NCI-H2107 (cell line): ENCODE data around the gene XCL1.
"Not testable (repeated sequence)": the region's sequence is repeated elsewhere in the genome, so short reads cannot be mapped to it uniquely, and the experiment has no call there.

Experiments used
- DNase-seq: peaks from one replicate; lab custom pipeline; 2025; lab: John Stamatoyannopoulos, UW

The XCL1 gene, protein sequence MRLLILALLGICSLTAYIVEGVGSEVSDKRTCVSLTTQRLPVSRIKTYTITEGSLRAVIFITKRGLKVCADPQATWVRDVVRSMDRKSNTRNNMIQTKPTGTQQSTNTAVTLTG

DNA sequence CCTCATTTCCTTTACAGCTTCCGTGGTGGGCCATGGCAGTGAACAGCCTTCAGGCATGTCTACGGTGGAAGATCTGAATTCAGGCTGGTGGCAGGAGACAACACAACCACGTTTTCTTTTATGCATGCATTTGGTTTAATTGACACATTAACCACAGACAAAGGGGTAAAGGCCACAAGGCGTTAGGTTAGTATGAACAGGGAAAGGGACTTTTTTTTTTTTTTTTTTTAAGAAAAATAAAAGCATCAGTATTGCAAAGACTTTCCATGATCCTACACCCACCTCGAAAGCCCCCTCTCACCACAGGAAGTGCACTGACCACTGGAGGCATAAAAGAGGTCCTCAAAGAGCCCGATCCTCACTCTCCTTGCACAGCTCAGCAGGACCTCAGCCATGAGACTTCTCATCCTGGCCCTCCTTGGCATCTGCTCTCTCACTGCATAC is at the start of gene XCL1:
XCL1 (plus strand) TSS at position 361 of the 444 bp plus-strand sequence; CDS start at position 394, 33 bp downstream.
- not testable (repeated sequence) for DNase-seq

DNA sequence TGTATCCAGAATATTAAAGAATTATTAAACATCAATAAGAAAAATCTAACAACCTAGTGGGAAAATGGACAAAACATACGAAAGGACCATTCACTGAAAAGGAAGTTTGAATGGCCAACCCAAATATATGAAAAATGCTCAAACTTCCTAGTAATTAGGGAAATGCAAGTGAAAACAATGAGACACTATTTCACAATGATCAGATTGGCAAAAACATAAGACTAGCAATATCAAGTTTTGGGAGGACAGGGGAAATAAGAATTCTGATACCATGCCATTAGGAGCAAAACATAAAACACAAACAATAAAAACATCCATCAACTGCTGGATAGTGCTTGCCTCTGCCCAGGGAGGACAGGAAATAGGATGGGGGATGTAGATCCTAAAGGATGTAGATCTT is 46.9 kb upstream of the XCL1 start:
- DNase-seq, result no peak

GRCh38 chr1:168531615-168532345 is 44.6 kb upstream of the XCL1 start:
- no peak for DNase-seq

DNA sequence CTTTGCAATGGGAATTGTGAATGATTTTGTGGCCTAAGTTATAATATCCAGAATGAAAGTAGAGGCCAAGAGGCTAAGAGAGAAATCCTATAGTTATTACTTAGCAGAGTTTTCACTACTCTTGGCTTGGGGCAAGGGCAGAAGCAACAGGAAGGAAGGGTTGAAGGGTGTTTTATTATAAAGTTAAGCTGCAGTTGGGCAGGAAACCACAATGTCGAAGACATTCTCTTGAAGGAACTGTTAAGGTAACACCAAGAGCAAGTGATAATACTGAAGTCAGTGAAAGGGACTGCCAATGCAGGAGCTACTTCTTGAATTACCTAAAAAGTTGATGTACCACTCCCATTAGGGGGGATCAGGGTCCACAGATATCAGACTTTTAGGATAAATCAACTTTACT is 40.9 kb upstream of the XCL1 start:
- no peak for DNase-seq

GRCh38 chr1:168540798-168541197 is 35.6 kb upstream of the XCL1 start:
- not testable (repeated sequence) for DNase-seq

GRCh38 chr1:168542978-168543377 is 33.4 kb upstream of the XCL1 start:
- DNase-seq, result not testable (repeated sequence)

DNA sequence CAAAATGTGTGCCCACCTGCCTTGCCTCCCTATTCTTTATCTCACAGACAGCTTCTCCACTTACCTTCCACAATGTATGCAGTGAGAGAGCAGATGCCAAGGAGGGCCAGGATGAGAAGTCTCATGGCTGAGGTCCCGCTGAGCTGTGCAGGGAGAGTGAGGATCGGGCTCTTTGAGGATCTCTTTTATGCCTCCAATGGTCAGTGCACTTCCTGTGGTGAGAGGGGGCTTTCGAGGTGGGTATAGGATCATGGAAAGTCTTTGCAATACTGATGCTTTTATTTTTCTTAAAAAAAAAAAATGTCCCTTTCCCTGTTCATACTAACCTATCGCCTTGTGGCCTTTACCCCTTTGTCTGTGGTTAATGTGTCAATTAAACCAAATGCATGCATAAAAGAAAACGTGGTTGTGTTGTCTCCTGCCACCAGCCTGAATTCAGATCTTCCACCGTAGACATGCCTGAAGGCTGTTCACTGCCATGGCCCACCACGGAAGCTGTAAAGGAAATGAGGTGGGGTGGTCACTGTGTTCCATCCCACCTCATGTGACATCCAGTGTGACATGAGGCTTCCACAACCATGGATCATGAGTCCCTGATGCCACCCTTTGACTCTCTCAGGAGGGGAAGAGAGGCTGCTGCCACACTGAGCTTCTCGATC is 32.4 kb upstream of the XCL1 start, which contains the start of gene XCL2:
XCL2 (minus strand) TSS at position 158 of the 659 bp plus-strand sequence; CDS start at position 125, 33 bp downstream.
- not testable (repeated sequence) for DNase-seq

DNA sequence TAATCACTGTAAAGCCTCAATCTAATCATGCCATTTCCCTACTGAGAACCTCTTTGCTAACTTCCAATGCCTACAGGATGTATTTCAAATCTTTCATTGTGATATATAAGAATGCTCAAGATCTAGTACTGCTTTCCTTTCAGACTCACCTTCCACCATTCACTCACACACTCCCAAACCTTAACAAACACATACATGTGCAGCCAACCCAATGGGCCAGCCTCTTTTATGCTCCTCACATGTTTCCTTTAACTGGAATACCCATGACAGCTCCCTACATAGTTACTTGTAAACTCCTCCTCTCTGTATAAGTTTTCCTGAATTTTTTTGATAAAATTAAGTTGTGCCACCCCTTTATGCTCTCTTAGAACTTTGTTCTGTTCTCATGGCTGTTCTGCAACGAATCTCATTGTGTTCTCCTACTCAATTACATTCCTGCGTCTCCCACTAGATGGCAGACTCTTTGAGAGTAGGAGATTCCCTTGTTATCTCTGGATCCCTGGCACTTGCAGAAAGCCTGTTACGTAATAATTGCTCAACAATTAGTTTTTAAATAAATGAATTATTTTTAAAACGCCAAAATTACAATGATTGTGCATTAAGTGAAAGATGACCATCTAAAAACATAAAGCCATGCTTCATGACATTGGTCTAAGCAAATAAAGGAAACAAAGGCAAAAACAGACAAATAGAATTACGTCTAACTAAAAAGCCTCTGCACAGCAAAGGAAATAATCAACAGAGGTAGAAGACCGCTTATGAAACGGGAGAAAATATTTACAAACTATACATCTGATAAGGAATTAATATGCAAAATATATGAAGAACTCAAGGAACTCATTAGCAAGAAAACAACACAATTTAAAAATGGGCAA is 30.5 kb upstream of the XCL1 start:
- DNase-seq, result not testable (repeated sequence)

GRCh38 chr1:168546553-168546895 is 29.9 kb upstream of the XCL1 start:
- DNase-seq, result not testable (repeated sequence)

DNA sequence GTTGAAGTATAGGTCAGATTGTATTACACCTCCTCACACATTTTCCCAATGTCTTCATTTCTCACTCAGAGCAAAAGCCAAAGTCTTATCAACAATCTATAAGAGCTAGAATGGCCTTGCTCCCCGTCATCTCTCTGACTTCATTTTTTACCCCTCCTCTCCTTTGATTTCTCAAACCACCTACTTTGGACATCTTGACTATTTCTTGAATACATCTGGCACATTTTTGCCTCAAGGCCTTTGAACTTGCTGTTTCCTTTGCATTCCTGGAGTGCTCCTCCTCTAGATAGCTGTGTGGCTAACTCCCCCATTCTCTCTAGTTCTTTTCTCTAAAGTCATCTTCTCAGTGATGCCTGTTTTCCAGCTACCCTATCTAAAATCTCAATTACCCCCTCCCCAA is 25.4 kb upstream of the XCL1 start:
- DNase-seq, result no peak

- DNase-seq, result no peak
Observed at GRCh38 chr1:168551688-168552087, 24.7 kb upstream of the XCL1 start.

GRCh38 chr1:168552961-168553360 is 23.4 kb upstream of the XCL1 start:
- no peak for DNase-seq

DNA sequence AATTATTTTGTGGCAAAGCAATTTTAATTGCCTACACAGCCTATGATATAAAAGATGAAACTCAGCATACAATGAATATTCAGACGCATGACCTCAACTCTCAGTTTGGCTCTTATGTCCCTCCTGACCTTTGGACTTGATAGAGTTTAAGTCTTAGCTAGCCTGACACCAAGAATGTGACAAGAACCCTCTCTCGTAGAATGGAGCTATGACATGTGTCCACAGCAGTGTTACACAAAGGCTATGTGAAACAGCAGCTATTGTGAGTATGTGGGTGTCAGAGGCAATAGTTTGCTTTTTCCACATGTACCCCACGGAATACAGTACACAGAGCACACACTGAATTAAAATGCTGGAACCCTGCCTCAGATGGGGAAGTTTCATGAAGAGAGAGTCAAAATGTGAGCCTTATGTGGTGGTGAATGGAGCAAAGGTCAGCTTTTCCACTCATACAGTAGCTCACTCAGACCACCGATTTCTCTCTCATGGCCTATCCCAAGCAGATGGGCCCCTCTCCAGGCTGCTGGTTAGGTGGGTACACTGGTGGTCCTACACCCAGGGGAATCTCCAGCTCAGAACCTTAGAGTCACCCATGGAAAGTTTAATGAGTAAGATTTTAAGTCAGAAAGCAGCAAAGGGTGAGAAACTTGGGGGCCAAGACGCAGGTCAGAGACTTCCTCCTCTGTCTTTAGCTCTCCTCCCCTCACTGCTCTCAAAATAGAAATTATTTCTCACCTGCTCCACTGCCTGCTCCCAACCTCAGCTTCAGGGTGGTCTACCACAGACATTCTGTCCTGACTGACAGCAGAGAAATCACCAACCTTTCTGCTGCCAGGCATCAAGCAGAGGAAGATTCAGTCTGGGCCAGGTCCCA is 22.5 kb upstream of the XCL1 start:
- DNase-seq, result no peak

DNA sequence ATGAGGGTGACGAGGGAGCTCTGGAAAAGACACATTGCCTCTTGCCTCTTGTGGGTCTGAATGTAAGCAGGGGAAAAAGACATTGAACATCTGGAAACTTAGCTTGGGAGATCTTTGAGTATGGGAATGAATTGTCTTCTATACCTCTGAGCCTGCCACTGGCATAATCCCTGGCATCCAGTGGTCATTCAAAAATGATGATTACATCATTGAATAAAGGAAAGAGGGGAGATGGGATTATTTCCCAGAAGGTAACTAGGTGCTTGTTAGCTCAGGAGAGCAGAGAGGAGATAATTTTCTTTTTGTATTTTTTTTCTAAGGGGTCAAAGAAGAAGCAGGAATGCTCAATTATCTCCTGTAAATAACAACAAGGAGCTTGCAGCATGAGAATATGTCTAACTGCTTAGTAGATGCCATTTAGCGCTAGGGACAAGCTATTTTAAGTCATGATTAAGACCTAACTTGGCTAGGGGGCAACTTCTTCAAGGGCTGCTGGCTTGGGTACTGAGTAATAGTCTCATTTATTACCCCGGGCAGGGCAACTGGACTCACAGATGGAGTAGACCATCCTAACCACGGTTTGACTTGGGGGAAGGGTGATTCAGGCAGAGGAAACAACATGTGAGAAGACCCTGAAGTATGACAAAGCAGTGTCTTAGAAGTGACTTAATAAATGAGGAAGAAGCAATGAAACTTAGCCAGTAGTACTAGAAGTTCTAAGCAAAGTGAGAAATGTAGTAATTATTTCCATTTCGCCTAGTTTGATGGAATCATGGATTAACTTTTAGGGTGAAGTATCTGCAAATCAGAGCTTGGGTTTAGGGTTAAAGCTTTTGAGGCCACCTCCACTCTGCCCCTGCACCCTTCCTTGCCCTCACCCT is 21.6 kb upstream of the XCL1 start:
- DNase-seq, result no peak

GRCh38 chr1:168555508-168556046 is 20.8 kb upstream of the XCL1 start:
- DNase-seq, result no peak

DNA sequence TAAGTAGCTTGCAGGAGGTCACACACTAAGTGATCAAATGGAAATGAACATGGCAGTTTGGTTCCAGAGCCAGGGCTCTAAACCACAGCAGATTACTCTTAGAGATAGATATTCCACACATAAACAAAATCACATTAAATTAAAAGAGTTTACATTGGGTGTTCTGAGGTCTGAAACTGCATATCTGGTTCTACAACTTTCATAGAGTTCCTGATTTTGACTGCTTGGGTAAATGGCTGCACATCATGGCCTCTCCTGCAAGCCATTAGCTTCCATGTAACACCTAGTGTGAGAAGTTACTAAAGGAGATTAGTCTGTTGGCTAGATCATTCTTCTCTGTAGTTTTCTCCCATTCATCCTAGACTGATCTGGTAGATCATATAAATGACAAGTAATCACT is 19.8 kb upstream of the XCL1 start:
- DNase-seq, result no peak

DNA sequence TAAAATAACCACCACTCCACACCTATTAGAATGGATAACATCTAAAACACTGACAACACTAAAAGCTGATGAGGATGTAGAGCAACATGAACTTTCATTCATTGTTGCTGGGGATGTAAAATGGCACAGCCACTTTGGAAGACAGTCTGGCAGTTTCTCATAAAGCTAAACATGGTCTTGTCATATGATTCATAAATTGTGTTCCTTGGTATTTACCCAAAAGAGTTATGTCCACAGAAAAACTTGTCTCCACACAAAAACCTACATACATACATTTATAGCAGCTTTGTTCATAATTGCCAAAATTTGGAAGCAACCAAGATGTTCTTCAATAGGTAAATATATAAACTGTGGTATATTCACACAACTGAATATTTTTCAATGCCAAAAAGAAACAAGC is 16.0 kb upstream of the XCL1 start:
- DNase-seq, result no peak

DNA sequence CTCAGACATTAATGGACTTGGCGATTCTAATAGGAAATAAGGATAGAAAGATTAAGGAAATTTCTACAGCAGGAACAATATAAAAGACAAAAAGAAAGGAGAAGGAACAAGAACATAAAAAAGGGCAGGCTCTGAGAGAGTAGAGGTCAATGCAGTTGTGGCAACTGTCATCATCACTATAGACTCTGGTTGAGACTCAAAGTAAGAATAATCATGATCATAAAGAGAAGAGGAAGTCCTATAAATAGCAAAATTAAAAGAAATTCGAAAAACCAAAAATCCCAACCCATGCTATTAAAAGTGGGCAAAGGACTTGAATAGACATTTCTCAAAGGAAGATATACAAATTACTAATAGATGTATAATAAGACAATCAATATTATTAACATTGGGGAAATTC is 14.4 kb upstream of the XCL1 start:
- DNase-seq, result no peak

DNA sequence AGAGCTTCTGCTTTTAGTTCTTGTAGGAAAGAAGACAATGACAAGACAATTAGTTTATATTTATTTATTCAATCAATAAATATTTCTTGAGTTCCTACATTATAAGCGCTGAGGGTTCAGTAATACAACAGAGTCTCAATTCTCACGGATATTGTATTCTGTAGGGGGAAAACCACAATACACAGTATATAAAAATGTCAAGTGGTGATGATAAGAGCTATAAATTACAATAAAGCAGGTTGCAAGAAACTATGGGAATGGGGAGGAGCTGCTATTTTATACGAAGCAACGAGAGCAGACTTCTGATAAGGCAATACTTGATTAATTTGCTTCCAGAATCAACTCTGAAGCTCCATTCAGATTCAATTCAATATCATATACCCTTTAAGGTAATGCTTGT is 10.6 kb upstream of the XCL1 start:
- DNase-seq, result no peak

DNA sequence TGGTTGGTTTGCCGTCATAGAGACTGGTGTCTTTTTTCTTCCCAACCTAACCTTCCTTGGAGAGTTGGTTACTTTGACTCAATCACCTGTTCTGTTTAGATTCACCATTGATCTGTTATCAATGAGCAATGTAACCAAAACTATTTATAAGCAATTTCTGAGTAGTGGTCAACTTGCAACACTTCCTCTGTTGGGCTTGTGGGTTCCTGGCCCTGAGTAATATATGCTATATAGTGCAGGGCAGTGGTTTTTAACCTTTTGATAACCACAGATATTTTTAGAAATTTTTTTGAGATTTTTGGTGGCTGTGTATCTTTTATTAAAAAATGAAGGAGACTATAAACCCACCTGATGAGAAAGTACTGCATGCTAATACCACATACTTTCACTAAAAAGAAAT is 9.4 kb upstream of the XCL1 start:
- DNase-seq, result no peak
